WERI-Rb-1 (cell line): ENCODE measurements around the gene ALDH5A1.
A peak's percentile ranks its signal among the peaks of the same experiment; 100 is the strongest.

Source experiments
- DNase-seq: peaks from one replicate; pipeline ENCODE4 v3.0.0-alpha.2; 2020
- H3K27ac ChIP-seq: fragments of 250-450 bp; sonication (Bioruptor Pico); 2 replicates; pipeline ENCODE4 v1.5.1; 2020; ENCODE audit warnings: mild to moderate bottlenecking, moderate library complexity
- H3K27me3 ChIP-seq: fragments of 250-450 bp; sonication (Bioruptor Pico); 2 replicates; pipeline ENCODE4 v1.5.1; 2021; ENCODE audit warnings: mild to moderate bottlenecking, low read depth, moderate library complexity; ENCODE audit not compliant: insufficient read depth, severe bottlenecking
- H3K36me3 ChIP-seq: fragments of 250-450 bp; sonication (Bioruptor Pico); 2 replicates; pipeline ENCODE4 v1.5.1; 2020; ENCODE audit warnings: mild to moderate bottlenecking, moderate library complexity
- H3K4me3 ChIP-seq: 2 replicates; pipeline ENCODE4 v1.5.1; 2011; ENCODE audit warnings: low read depth, mild to moderate bottlenecking, control low read depth, low read length
- H3K9me3 ChIP-seq: fragments of 250-450 bp; sonication (Bioruptor Pico); 2 replicates; pipeline ENCODE4 v1.5.1; 2021; ENCODE audit warnings: mild to moderate bottlenecking, moderate library complexity; ENCODE audit not compliant: severe bottlenecking
- TF ChIP-seq, protein P1 (sequence below): IDR thresholded peaks from 2 replicates; pipeline ENCODE4 v1.5.1; 2011; ENCODE audit warnings: low read depth, mild to moderate bottlenecking, control low read depth, inconsistent platforms, low read length

The ALDH5A1 gene

DNA sequence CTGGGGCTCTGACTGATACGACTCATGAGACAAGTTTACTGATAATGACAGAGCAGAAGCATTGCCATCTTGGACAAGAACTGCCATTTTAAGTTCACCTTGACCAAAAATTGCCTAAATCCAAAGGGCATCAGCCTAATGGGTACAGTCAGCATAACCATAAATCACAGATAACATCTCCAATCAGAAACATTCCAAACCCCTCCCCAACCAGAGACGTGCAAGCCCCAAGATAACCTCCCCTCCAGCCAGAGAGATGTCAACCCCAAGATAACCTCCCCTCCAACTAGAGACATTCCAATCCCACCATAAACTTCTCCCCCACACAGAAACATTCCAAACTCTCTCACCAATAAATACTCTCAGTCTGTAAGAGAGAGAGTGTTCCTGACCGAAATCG is 15.9 kb upstream of the ALDH5A1 start:
- TF ChIP-seq, protein P1, sequence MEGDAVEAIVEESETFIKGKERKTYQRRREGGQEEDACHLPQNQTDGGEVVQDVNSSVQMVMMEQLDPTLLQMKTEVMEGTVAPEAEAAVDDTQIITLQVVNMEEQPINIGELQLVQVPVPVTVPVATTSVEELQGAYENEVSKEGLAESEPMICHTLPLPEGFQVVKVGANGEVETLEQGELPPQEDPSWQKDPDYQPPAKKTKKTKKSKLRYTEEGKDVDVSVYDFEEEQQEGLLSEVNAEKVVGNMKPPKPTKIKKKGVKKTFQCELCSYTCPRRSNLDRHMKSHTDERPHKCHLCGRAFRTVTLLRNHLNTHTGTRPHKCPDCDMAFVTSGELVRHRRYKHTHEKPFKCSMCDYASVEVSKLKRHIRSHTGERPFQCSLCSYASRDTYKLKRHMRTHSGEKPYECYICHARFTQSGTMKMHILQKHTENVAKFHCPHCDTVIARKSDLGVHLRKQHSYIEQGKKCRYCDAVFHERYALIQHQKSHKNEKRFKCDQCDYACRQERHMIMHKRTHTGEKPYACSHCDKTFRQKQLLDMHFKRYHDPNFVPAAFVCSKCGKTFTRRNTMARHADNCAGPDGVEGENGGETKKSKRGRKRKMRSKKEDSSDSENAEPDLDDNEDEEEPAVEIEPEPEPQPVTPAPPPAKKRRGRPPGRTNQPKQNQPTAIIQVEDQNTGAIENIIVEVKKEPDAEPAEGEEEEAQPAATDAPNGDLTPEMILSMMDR = no peak
- Histone ChIP-seq H3K27ac (no peak overlapping the region), H3K9me3 (no peaks in the 10 kb centered on the region), H3K4me3 (no peak overlapping the region), H3K27me3 (no peaks in the 10 kb centered on the region), H3K36me3 (peaks cover 3% of the 10 kb centered on the region; the same call in 1 of the 2 replicates)
- no peak for DNase-seq

DNA sequence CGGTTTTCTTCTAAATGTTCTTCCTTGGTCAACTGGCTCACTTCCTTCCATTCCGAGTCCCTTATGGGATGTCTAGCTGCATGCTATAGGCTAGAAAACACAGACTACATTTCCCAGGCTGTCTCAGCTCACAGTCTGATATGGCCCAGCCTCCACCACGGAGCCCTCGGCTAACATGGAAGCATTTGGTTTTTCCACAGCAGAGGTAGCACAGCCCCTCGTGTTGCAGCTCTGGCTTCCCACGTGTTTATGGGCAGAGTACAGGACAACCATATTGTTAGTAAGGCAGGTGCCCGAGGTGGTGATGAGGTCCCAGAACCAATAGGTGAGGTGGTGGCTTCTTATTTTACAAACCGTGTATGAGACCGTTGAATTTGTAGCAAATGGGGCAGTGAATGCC is 14.1 kb upstream of the ALDH5A1 start:
- TF ChIP-seq, protein P1 = no peak
- peak; percentile 4 for DNase-seq
- H3K36me3 ChIP-seq = peaks cover 13% of the 10 kb centered on the region
- H3K9me3 ChIP-seq = no peaks in the 10 kb centered on the region
- no peak overlapping the region for H3K4me3 ChIP-seq
- H3K27me3 ChIP-seq = no peaks in the 10 kb centered on the region
- no peak overlapping the region for H3K27ac ChIP-seq

DNA sequence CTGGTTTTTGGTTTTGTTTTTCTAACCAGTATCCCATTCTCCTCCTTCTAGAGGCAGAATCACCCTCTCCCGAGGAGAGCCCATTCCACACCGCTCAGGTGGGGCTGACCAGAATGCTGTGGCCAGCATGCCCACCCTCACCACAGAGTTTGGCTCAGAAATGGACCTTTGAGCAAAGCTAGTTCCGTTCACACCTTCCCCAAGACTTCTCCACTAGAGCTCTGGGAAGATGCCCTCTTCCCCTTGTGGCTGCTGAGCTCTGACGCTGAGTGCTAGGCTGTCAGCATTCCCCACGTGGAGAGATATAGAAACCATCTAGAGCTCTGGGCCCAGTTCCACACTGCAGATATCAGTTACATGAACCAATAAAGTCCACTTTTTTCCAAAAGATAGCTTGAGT is 13.3 kb upstream of the ALDH5A1 start:
- Histone ChIP-seq H3K27me3 (no peaks in the 10 kb centered on the region), H3K36me3 (peaks cover 15% of the 10 kb centered on the region), H3K4me3 (no peak overlapping the region), H3K27ac (no peak overlapping the region), H3K9me3 (no peaks in the 10 kb centered on the region)
- TF ChIP-seq, protein P1 = no peak
- peak; percentile 6 for DNase-seq

DNA sequence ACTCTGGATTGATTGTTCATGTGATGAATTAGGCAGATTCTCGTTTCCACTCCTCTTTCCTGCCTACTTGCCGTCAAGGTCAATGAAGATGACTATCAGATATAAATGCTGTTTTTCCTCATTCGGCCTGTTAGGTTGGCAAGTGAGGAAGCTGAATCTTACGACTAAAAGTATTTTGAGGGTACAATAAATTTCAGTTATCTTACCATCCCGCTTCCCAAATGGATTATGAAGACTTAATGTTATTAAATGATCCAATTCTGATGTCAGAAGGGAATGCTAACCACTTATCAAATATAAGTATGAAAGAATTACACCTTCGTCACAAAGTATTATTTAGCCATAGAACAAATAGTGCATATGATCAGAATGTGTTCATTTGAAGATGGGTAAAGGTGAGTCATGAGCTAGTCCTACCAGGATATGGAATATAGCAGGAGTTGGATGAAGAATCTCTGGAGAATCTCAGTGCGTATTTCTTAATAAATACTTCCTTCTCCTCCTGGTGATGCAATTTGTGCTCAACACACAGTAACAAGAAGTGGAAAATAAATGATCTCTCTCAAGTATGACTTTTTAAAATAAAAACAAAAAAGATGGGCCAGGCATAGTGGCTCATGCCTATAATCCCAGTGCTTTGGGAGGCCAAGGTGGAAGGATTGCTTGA is 10.0 kb upstream of the ALDH5A1 start:
- Histone ChIP-seq H3K4me3 (no peak overlapping the region), H3K27ac (no peak overlapping the region), H3K27me3 (no peaks in the 10 kb centered on the region), H3K9me3 (no peaks in the 10 kb centered on the region), H3K36me3 (peaks cover 12% of the 10 kb centered on the region)
- DNase-seq = no peak
- TF ChIP-seq, protein P1 = no peak

DNA sequence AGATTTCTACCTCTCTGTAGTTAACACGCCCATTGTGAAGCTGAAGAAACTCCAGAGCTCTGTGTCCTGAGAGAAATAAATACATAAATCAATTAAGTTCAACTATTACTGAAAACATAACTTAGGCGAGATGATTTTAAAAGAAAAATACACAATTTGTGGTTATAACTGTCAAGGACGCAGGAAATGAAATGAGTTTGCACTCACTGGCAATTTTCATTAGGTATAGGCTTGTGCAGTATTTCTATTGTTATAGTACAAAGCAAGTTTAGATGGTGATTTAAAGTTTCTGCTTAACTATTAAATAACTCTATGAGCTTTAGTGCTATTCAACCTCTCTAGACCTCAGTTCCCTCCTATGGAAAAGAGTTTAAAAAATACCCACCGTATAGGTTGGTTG is 8.7 kb upstream of the ALDH5A1 start:
- Histone ChIP-seq H3K27me3 (no peaks in the 10 kb centered on the region), H3K9me3 (no peaks in the 10 kb centered on the region), H3K36me3 (peaks cover 12% of the 10 kb centered on the region), H3K27ac (no peak overlapping the region), H3K4me3 (no peak overlapping the region)
- DNase-seq = no peak
- TF ChIP-seq, protein P1 = no peak

DNA sequence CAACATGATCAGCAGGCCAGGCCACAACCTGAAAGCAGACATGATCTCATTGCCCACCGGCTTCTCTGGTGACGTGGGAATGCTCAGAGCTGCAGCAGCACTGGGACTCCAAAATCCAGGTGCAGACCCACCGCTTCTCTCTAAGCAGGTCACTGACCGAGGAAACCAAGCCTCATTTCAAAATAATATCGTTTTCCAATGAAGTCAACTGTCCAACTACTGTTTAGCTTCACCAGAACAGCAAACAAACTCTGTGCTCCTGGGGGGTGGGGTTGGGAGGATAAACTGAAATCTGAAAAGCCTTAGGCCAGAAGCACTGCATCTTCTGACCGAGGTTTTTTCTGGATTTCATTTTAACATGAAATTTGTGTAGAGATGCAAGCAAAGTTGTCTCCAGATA is 5.3 kb upstream of the ALDH5A1 start, which contains the start of gene GPLD1:
TSS of gene GPLD1 (minus strand) at position 109 of the 400 bp plus-strand sequence. CDS start at position 42, 67 bp downstream.
- H3K36me3 ChIP-seq = peaks cover 9% of the 10 kb centered on the region
- H3K27ac ChIP-seq = no peak within 1 kb of the TSS
- no peaks in the 10 kb centered on the region for H3K9me3 ChIP-seq
- TF ChIP-seq, protein P1 = no peak
- no peak for DNase-seq
- no peaks in the 10 kb centered on the region for H3K27me3 ChIP-seq
- H3K4me3 ChIP-seq = no peak within 1 kb of the TSS
